HG03378 (cell line): ENCODE measurements around the gene ESPN.
A peak's percentile ranks its signal among the peaks of the same experiment; 100 is the strongest.
"Not testable (repeated sequence)": the region's sequence is repeated elsewhere in the genome, so short reads cannot be mapped to it uniquely, and the experiment has no call there.

Experiments
- ATAC-seq: cut with Tn5 transposase; IDR thresholded peaks from one replicate; pipeline ENCODE4 v1.9.1; 2021; ENCODE audit warnings: mild to moderate bottlenecking, moderate library complexity; ENCODE audit not compliant: unreplicated experiment

The ESPN gene, protein sequence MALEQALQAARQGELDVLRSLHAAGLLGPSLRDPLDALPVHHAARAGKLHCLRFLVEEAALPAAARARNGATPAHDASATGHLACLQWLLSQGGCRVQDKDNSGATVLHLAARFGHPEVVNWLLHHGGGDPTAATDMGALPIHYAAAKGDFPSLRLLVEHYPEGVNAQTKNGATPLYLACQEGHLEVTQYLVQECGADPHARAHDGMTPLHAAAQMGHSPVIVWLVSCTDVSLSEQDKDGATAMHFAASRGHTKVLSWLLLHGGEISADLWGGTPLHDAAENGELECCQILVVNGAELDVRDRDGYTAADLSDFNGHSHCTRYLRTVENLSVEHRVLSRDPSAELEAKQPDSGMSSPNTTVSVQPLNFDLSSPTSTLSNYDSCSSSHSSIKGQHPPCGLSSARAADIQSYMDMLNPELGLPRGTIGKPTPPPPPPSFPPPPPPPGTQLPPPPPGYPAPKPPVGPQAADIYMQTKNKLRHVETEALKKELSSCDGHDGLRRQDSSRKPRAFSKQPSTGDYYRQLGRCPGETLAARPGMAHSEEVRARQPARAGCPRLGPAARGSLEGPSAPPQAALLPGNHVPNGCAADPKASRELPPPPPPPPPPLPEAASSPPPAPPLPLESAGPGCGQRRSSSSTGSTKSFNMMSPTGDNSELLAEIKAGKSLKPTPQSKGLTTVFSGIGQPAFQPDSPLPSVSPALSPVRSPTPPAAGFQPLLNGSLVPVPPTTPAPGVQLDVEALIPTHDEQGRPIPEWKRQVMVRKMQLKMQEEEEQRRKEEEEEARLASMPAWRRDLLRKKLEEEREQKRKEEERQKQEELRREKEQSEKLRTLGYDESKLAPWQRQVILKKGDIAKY

DNA sequence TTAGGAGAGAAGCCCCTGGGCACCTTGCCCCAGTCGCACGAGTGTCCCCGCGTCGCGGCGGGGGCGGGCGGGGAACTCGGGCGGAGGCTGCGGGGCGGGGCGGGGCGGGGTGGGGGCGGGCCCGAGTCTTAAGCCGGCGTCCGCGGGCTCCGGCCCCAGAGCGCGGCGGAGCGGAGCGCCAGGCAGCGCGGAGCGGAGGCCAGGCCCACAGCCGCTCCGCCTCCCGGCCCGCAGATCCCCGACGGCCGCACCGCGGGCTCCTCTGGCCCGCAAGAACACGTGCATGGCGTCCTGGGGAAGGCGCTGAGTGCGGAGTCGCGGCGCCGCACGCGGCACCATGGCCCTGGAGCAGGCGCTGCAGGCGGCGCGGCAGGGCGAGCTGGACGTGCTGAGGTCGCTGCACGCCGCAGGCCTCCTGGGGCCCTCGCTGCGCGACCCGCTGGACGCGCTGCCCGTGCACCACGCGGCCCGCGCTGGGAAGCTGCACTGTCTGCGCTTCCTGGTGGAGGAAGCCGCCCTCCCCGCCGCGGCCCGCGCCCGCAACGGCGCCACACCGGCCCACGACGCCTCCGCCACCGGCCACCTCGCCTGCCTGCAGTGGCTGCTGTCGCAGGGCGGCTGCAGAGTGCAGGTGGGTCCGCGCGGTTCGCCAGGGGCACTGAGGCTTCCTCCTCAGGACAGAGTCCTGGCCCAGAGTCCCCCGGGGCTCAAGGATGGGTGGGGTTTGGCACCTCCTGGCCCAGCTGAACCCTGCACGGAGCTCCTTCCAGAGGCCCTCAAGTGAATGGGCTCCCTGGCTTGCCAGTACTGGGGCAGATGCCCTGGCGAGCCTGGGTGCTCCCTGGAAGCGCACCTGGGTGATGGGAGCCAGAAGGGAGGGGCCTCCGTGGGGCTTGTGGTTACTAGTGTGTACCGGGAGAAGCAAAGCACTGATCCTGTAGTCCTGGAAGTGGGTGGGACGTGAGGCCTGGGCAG lies at the start of gene ESPN:
TSS of gene ESPN (plus strand) at position 158 of the 975 bp plus-strand sequence. CDS start at position 338, 180 bp downstream.
- no peak for ATAC-seq

- ATAC-seq: no peak
Measured at GRCh38 chr1:6378096-6378746, 46.4 kb upstream of the ESPN start.

DNA sequence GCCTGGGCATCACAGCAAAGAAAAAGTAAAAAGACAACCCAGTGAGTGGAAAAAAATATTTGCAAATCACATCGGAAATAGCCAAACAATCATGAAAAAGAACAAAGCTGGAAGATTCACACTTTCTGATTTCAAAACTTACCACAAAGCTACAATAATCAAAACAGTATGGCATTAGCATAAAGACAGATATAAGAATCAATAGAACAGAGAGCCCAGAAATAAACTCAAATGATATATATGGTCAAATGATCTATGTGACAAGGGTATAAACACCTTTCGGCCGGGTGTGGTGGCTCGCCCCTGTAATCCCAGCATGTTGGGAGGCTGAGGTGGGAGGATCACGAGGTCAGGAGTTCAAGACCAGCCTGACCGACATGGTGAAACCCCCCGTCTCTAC lies 44.5 kb upstream of the ESPN start:
- no peak for ATAC-seq

GRCh38 chr1:6384135-6384534 lies 40.4 kb upstream of the ESPN start:
- ATAC-seq: no peak

DNA sequence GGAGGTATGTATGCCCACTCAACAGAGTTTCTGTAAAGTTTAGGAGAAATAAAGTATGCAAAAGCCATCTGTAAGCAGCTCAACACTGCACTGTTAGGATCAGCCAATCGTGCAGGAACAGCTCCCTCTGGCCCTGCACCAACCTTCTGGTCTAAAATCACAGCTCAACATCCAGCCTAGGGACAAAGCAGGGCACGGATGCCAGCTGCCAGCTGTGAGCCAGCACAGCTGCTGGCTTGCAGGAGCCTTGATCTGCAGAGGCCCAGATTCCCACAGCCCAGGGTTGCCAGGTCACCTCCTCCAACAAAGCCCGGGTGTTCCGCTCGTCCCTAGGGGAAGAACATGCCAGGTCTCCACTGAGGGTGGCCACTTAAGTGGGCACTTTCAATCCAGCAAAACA lies 39.6 kb upstream of the ESPN start:
- ATAC-seq: no peak

GRCh38 chr1:6385488-6386191 lies 38.9 kb upstream of the ESPN start:
- ATAC-seq: no peak

- ATAC-seq: no peak
Measured at GRCh38 chr1:6386371-6386949, 38.1 kb upstream of the ESPN start.

DNA sequence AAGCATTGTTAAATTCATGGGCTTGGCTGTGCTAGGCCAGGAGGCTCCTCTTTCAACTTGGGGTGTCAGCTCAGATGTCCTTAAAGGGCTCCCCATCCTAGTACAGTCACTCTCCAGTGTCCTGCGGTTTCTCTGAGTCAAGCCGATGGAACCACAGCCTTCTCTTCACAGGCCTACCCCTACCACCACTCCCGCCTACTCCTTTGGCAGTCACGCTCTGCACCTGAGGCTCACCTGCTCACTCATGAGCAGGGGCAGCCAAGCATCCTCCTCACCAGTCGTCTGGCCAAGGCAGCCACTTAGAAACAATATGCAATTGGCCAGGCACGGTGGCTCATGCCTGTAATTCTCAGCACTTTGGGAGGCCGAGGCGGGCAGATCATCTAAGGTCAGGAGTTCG lies 34.6 kb upstream of the ESPN start:
- no peak for ATAC-seq

GRCh38 chr1:6391951-6392808 lies 32.4 kb upstream of the ESPN start:
- no peak for ATAC-seq

DNA sequence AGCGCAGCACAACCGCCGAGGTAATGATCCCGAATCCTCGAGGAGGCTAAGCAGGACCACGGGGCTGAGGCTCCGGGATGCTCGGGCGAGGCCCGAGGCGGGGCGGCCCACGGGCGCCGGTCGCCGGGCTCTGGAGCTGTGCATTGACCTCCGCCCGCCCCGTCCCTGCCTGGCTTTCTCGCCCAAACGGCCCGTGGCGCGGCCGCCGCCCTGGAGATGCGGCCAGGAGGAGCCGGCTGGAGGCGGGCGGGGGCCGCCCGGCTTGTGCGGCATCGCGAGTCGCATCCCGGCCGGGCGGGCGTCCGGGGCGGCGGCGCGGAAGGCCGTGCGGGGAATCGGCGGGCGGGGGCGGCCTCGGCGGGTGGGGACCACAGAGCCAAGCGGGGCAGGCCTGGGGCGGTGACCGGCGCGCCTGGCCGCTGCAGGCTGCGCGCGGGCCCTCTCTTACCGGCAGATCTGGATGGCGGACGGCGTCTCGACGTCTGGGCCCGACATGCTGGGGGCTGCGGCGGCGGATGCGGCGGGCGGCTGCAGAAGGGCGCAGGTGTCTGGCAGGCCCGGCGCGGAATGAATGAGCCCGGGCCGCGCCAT lies 31.7 kb upstream of the ESPN start:
- peak; percentile 41 for ATAC-seq

GRCh38 chr1:6393400-6394187 lies 31.0 kb upstream of the ESPN start, which contains the start of gene ACOT7:
Gene ACOT7 (minus strand): TSS chr1:6393767. CDS start chr1:6393399, 368 bp downstream.
- peak; percentile 50 for ATAC-seq

DNA sequence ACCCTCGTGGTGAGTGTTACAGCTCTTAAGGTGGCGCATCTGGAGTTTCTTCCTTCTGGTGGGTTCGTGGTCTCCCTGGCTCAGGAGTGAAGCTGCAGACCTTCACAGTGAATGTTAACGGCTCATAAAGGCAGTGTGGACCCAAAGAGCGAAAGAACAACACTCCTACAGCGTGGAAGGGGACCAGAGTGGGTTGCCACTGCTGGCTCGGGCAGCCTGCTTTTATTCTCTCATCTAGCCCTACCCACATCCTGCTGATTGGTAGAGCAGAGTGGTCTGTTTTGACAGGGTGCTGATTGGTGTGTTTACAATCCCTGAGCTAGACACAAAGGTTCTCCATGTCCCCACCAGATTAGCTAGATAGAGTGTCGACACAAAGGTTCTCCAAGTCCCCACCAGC lies 29.4 kb upstream of the ESPN start:
- ATAC-seq: not testable (repeated sequence)

DNA sequence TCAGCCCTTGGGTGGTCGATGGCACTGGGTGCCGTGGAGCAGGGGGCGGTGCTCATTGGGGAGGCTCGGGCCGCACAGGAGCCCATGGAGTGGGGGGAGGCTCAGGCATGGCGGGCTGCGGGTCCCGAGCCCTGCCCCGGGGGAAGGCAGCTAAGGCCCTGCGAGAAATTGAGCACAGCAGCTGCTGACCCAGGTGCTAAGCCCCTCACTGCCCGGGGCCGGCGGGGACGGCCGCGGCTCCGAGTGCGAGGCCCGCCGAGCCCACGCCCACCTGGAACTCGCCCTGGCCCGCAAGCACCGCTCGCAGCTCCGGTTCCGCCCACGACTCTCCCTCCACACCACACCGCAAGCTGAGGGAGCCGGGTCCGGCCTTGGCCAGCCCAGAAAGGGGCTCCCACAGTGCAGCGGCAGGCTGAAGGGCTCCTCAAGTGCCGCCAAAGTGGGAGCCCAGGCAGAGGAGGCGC lies 28.8 kb upstream of the ESPN start:
- not testable (repeated sequence) for ATAC-seq

GRCh38 chr1:6396998-6397397 lies 27.6 kb upstream of the ESPN start:
- no peak for ATAC-seq

DNA sequence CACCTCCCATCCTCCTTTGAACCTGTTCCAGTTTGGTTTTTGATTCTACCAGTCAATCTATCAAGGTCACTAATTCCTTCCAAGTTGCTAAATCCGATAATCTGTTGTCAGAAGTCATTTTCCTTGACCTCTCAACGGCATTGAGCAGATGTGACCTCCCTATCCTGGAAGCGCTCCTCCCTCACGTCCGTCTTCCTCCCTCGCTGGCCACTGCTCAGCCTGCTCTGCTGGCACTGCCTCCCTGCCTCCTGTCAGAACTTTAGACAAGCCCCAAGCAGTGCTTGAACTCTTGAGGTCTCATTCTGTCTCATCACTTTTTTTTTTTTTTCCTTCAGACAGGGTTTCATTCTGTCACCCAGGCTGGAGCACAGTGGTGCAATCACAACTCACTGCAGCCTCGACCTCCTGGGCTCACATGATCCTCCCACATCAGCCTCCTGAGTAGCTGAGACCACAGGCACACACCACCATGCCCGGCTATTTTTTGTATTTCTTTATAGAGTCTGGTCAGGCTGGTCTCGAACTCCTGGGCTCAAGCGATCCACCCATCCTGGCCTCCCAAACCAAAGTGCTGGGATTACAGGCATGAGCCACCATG lies 26.6 kb upstream of the ESPN start:
- ATAC-seq: no peak

DNA sequence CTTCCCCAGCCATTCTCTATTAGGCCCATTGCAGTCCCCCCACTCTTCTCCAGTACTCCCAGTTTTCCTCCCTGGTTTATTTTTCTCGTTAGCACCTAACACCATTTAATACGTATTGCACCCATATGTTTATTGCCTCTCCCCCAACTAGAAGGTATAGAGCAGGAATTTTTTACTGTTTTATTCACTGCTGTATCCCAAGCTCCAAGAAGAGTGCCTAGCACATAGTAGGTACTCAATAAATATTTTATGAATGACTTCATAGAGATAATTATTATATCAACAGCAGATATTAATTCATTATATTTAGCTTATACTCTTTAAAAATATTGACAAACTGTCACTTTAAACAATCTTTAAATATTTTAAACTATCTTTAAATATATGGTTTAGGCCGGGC lies 25.3 kb upstream of the ESPN start:
- no peak for ATAC-seq

DNA sequence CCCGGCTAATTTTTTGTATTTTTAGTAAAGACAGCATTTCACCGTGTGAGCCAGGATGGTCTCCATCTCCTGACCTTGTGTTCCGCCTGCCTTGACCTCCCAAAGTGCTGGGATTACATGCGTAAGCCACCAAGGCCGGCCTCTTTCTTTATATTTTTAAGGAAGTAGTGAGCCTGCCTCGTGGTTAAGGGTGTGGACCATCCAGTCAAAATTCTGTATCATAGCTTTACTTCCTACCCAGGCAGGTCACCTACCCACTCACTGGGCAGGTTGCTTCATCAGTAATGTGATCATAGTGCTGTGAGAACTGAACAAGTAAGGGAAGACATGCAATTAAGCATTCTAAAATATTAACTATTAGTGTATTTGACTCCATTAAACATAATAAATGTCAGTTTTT lies 22.9 kb upstream of the ESPN start:
- no peak for ATAC-seq
